Panc1 (cell line): ENCODE measurements around the gene ST3GAL2. TPM values are rescaled to one million over a fixed set of nuclear protein-coding genes. Genes with fewer than 3 reads are reported as not detected.

Experiments
- ATAC-seq: fragments of 200-7000 bp; cut with Tn5 transposase; 2 replicates; pipeline ENCODE4 v1.9.1; 2020; ENCODE audit warnings: mild to moderate bottlenecking, moderate library complexity
- BruUV-seq: library from RNA; stranded (reverse); fragments of 400-500 nt; replicated peaks from 2 replicates; lab custom pipeline; 2021; lab: Mats Ljungman, UMichigan
- CTCF ChIA-PET: fragments of 300-600 bp; sonication (Branson Sonifier 250); formaldehyde crosslinking; loops from one replicate; lab custom pipeline; 2022; ENCODE audit warnings: antibody characterized with exemption; lab: Charles Lee
- POLR2A ChIA-PET: fragments of 300-600 bp; sonication (Branson Sonifier 250); formaldehyde crosslinking; loops from one replicate; lab custom pipeline; 2022; ENCODE audit warnings: antibody characterized with exemption; lab: Charles Lee
- DNase-seq: peaks from one replicate; pipeline ENCODE4 v3.0.0-alpha.2; 2010; ENCODE audit warnings: low read depth, low spot score
- H3K27ac ChIP-seq: 2 replicates; pipeline ENCODE4 v1.5.1; 2011; ENCODE audit warnings: mild to moderate bottlenecking, low read length, inconsistent platforms
- H3K27me3 ChIP-seq: fragments of 200-500 bp; sonication (Bioruptor generic); 2 replicates; pipeline ENCODE4 v1.6.0; 2014; ENCODE audit warnings: low read length, inconsistent platforms; ENCODE audit not compliant: control insufficient read depth, insufficient read depth
- H3K36me3 ChIP-seq: fragments of 200-500 bp; sonication (Bioruptor generic); 2 replicates; pipeline ENCODE4 v1.5.1; 2014; ENCODE audit warnings: inconsistent platforms, mild to moderate bottlenecking, low read length, moderate library complexity; ENCODE audit not compliant: control insufficient read depth, insufficient read depth
- H3K4me1 ChIP-seq: 2 replicates; pipeline ENCODE4 v1.5.1; 2011; ENCODE audit warnings: inconsistent platforms, mild to moderate bottlenecking, low read length, moderate library complexity; ENCODE audit not compliant: control insufficient read depth, insufficient read depth
- H3K4me3 ChIP-seq, 2 experiments: 2 replicates each; pipeline ENCODE4 v1.5.1; 2011 to 2012; ENCODE audit warnings: low read depth in 2 of 2, low read length in 2 of 2, mild to moderate bottlenecking in 2 of 2, inconsistent platforms in 1 of 2, moderate library complexity in 1 of 2
- H3K9me3 ChIP-seq: fragments of 200-500 bp; sonication (Bioruptor generic); 2 replicates; pipeline ENCODE4 v1.5.1; 2014; ENCODE audit warnings: low read depth, mild to moderate bottlenecking, inconsistent platforms, low read length, moderate library complexity; ENCODE audit not compliant: control insufficient read depth, insufficient read depth
- CTCF ChIP-seq: fragments of 450-650 bp; IDR thresholded peaks from 2 replicates; pipeline ENCODE4 v1.5.1; 2017; ENCODE audit warnings: mild to moderate bottlenecking
- POLR2AphosphoS5 ChIP-seq: IDR thresholded peaks from 2 replicates; pipeline ENCODE4 v1.6.1; 2012; ENCODE audit warnings: mild to moderate bottlenecking, low read depth, low read length, moderate library complexity
- REST ChIP-seq, 2 experiments: IDR thresholded peaks; 2 replicates each; pipeline ENCODE4 v1.6.1; 2011 to 2012; ENCODE audit warnings: low read depth in 2 of 2, control low read depth in 1 of 2, low read length in 1 of 2, mild to moderate bottlenecking in 1 of 2, moderate library complexity in 1 of 2; ENCODE audit not compliant: insufficient read depth in 1 of 2
- SIN3A ChIP-seq: IDR thresholded peaks from 2 replicates; pipeline ENCODE4 v1.6.1; 2012; ENCODE audit warnings: low read depth, mild to moderate bottlenecking, low read length, moderate library complexity, borderline replicate concordance; ENCODE audit not compliant: insufficient read depth
- TCF7L2 ChIP-seq: IDR thresholded peaks from 2 replicates; pipeline ENCODE4 v1.6.1; 2011; ENCODE audit warnings: mild to moderate bottlenecking, low read depth, low read length, inconsistent platforms
- in situ Hi-C: cut with HindIII; loops from 2 replicates; pipeline ENCODE4 v1.10.0; 2016; ENCODE audit warnings: low sequenced_read_pairs, low pct_unique_long_range_greater_than_20kb
- intact Hi-C: fragments of 100-400 bp; cut with micrococcal nuclease; formaldehyde crosslinking; loops from one replicate; pipeline ENCODE4 v1.10.0; 2022; ENCODE audit not compliant: unreplicated experiment
- total RNA-seq: library from RNA; stranded (reverse); gene quantifications from one replicate; pipeline ENCODE4 v1.2.1, GENCODE V29; 2021; ENCODE audit not compliant: unreplicated experiment

ST3GAL2 gene
- total RNA-seq, 1 experiment from 2014 or later = 84.2 TPM

- ATAC-seq (no peak), DNase-seq (no peak)
- Histone ChIP-seq H3K9me3 (no peaks in the 10 kb centered on the region), H3K4me1 (no peaks in the 10 kb centered on the region), H3K27ac (no peak overlapping the region), H3K4me3 (no peak overlapping the region), H3K36me3 (no peaks in the 10 kb centered on the region), H3K27me3 (no peaks in the 10 kb centered on the region)
- BruUV-seq = no TSS peak
- no peak for TF ChIP-seq TCF7L2
- in situ Hi-C loops = no loop called here
- CTCF ChIA-PET = no interaction called here
- intact Hi-C loops = no loop called here
- POLR2A ChIA-PET = no interaction called here
These were observed 28.7 kb upstream of the ST3GAL2 start for GRCh38 chr16:70467608-70468007.

- no peaks in the 10 kb centered on the region for H3K4me1 ChIP-seq
- no peaks in the 10 kb centered on the region for H3K9me3 ChIP-seq
- no peak overlapping the region for H3K4me3 ChIP-seq
- H3K27ac ChIP-seq = no peak overlapping the region
- ChIA-PET CTCF (no interaction called here), POLR2A (no interaction called here)
- H3K27me3 ChIP-seq = no peaks in the 10 kb centered on the region
- no peak for ATAC-seq
- DNase-seq = no peak
- intact Hi-C loops (no loop called here), in situ Hi-C loops (no loop called here)
- H3K36me3 ChIP-seq = no peaks in the 10 kb centered on the region
- BruUV-seq = no TSS peak
- TF ChIP-seq SIN3A (no peak), REST (IDR thresholded peaks at IDR 0.05; ENCODE audit: insufficient read depth in 1 of 2, low read depth in 2 of 2, low read length in 1 of 2) (no peak), POLR2AphosphoS5 (no peak), TCF7L2 (no peak), CTCF (no peak)
These were observed 28.2 kb upstream of the ST3GAL2 start for GRCh38 chr16:70467113-70467512.

- in situ Hi-C loops = no loop called here
- H3K27ac ChIP-seq = no peak overlapping the region
These were observed 27.8 kb upstream of the ST3GAL2 start for GRCh38 chr16:70466805-70467076.

More at GRCh38 chr16:70466805-70467076, 27.8 kb upstream of the ST3GAL2 start:
- no peaks in the 10 kb centered on the region for H3K9me3 ChIP-seq
- POLR2A ChIA-PET = no interaction called here
- CTCF ChIA-PET = no interaction called here
- no peak overlapping the region for H3K4me3 ChIP-seq
- DNase-seq = no peak
- no peaks in the 10 kb centered on the region for H3K4me1 ChIP-seq
- ATAC-seq = no peak
- TF ChIP-seq POLR2AphosphoS5 (no peak), CTCF (no peak), TCF7L2 (no peak), SIN3A (no peak), REST (IDR thresholded peaks at IDR 0.05; ENCODE audit: insufficient read depth in 1 of 2, low read depth in 2 of 2, low read length in 1 of 2) (no peak)
- intact Hi-C loops = no loop called here
- H3K36me3 ChIP-seq = no peaks in the 10 kb centered on the region
- no peaks in the 10 kb centered on the region for H3K27me3 ChIP-seq
- BruUV-seq = no TSS peak
